Parathyroid adenoma (tissue), 2 donors: ENCODE data around the gene ZNF775.

Source experiments
- H2AFZ ChIP-seq: fragments of 300-600 bp; sonication (generic); one replicate; pipeline ENCODE4 v1.7.0; 2017; ENCODE audit warnings: antibody characterized with exemption, mild to moderate bottlenecking
- H3K27ac ChIP-seq: fragments of 300-600 bp; sonication (generic); one replicate; pipeline ENCODE4 v1.7.0; 2017
- H3K27me3 ChIP-seq: fragments of 300-600 bp; sonication (generic); one replicate; pipeline ENCODE4 v1.7.0; 2017; ENCODE audit warnings: low read length; ENCODE audit not compliant: control insufficient read depth, insufficient read depth
- H3K36me3 ChIP-seq: fragments of 300-600 bp; sonication (generic); one replicate; pipeline ENCODE4 v1.7.0; 2017; ENCODE audit warnings: low read length; ENCODE audit not compliant: control insufficient read depth, insufficient read depth
- H3K4me1 ChIP-seq: fragments of 300-600 bp; sonication (generic); one replicate; pipeline ENCODE4 v1.7.0; 2017; ENCODE audit warnings: control low read depth
- H3K4me2 ChIP-seq: fragments of 300-600 bp; sonication (generic); one replicate; pipeline ENCODE4 v1.7.0; 2017; ENCODE audit warnings: low read length
- H3K4me3 ChIP-seq: fragments of 300-600 bp; sonication (generic); one replicate; pipeline ENCODE4 v1.7.0; 2017; ENCODE audit warnings: low read depth, low read length
- H3K79me2 ChIP-seq: fragments of 300-600 bp; sonication (generic); one replicate; pipeline ENCODE4 v1.7.0; 2017; ENCODE audit warnings: control low read depth
- H3K9ac ChIP-seq: fragments of 300-600 bp; sonication (generic); one replicate; pipeline ENCODE4 v1.7.0; 2017; ENCODE audit warnings: mild to moderate bottlenecking
- H3K9me3 ChIP-seq: fragments of 300-600 bp; sonication (generic); one replicate; pipeline ENCODE4 v1.7.0; 2017; ENCODE audit warnings: low read length; ENCODE audit not compliant: control insufficient read depth
- TF ChIP-seq, protein P1 (sequence below): fragments of 300-600 bp; sonication (generic); IDR thresholded peaks from one replicate; pipeline ENCODE4 v1.7.0; 2017; ENCODE audit warnings: antibody characterized with exemption, mild to moderate bottlenecking
- donor health status: primary hyperparathyroidism.

ZNF775 gene

GRCh38 chr7:150358988-150359621, 20.0 kb upstream of the ZNF775 start:
- no peak overlapping the region for H3K4me2 ChIP-seq
- no peaks in the 10 kb centered on the region for H3K9me3 ChIP-seq
- H3K27me3 ChIP-seq = no peaks in the 10 kb centered on the region
- H3K4me1 ChIP-seq = no peaks in the 10 kb centered on the region
- no peaks in the 10 kb centered on the region for H3K79me2 ChIP-seq
- TF ChIP-seq, protein P1, sequence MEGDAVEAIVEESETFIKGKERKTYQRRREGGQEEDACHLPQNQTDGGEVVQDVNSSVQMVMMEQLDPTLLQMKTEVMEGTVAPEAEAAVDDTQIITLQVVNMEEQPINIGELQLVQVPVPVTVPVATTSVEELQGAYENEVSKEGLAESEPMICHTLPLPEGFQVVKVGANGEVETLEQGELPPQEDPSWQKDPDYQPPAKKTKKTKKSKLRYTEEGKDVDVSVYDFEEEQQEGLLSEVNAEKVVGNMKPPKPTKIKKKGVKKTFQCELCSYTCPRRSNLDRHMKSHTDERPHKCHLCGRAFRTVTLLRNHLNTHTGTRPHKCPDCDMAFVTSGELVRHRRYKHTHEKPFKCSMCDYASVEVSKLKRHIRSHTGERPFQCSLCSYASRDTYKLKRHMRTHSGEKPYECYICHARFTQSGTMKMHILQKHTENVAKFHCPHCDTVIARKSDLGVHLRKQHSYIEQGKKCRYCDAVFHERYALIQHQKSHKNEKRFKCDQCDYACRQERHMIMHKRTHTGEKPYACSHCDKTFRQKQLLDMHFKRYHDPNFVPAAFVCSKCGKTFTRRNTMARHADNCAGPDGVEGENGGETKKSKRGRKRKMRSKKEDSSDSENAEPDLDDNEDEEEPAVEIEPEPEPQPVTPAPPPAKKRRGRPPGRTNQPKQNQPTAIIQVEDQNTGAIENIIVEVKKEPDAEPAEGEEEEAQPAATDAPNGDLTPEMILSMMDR = no peak
- no peaks in the 10 kb centered on the region for H3K36me3 ChIP-seq
- H2AFZ ChIP-seq = no peak overlapping the region
- no peak overlapping the region for H3K9ac ChIP-seq
- H3K27ac ChIP-seq = no peak overlapping the region
- H3K4me3 ChIP-seq = no peak overlapping the region

DNA sequence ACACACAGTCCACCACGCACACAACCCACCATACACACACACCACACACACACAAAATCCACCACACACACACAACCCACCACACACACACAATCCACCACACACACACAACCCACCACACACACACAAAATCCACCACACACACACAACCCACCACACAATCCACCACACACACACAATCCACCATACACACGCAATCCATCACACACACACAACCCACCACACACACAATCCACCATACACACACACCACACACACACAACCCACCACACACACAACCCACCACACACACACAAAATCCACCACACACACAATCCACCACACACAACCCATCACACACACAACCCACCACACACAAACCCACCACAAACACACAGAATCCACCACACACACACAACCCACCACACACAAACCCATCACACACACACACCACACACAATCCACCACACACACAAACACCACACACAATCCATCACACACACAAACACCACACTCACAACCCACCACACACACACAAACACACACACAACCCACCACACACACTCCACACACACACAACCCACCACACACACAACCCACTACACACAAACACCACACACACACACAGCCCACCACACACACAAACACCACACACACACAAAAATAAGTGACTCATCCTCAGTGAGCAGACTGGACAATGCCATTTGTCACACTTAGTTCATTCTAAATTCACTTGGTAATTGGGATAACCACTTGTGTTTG, 19.3 kb upstream of the ZNF775 start:
- Histone ChIP-seq H3K27ac (no peak overlapping the region), H3K79me2 (no peaks in the 10 kb centered on the region), H3K4me3 (no peak overlapping the region), H3K4me1 (no peaks in the 10 kb centered on the region), H3K36me3 (no peaks in the 10 kb centered on the region), H3K9ac (no peak overlapping the region), H2AFZ (no peak overlapping the region), H3K9me3 (no peaks in the 10 kb centered on the region), H3K4me2 (no peak overlapping the region), H3K27me3 (no peaks in the 10 kb centered on the region)
- TF ChIP-seq, protein P1 = no peak

GRCh38 chr7:150360363-150361058, 18.6 kb upstream of the ZNF775 start:
- H3K4me3 ChIP-seq = no peak overlapping the region
- no peak overlapping the region for H3K27ac ChIP-seq
- no peaks in the 10 kb centered on the region for H3K4me1 ChIP-seq
- no peak overlapping the region for H2AFZ ChIP-seq
- no peaks in the 10 kb centered on the region for H3K79me2 ChIP-seq
- no peaks in the 10 kb centered on the region for H3K27me3 ChIP-seq
- TF ChIP-seq, protein P1 = no peak
- no peak overlapping the region for H3K9ac ChIP-seq
- no peaks in the 10 kb centered on the region for H3K36me3 ChIP-seq
- no peaks in the 10 kb centered on the region for H3K9me3 ChIP-seq
- H3K4me2 ChIP-seq = no peak overlapping the region

GRCh38 chr7:150361402-150361801, 17.7 kb upstream of the ZNF775 start:
- H3K4me1 ChIP-seq = no peaks in the 10 kb centered on the region

More at GRCh38 chr7:150361402-150361801, 17.7 kb upstream of the ZNF775 start:
- H3K27me3 ChIP-seq = no peaks in the 10 kb centered on the region
- no peak overlapping the region for H3K4me2 ChIP-seq
- H3K79me2 ChIP-seq = no peaks in the 10 kb centered on the region
- no peak overlapping the region for H3K4me3 ChIP-seq
- no peaks in the 10 kb centered on the region for H3K9me3 ChIP-seq
- H3K9ac ChIP-seq = no peak overlapping the region
- H3K27ac ChIP-seq = no peak overlapping the region
- H2AFZ ChIP-seq = no peak overlapping the region
- no peaks in the 10 kb centered on the region for H3K36me3 ChIP-seq
- TF ChIP-seq, protein P1 = no peak
